SJSA1 (cell line): ENCODE measurements around the gene RAI14. TPM values are rescaled to one million over a fixed set of nuclear protein-coding genes. Genes with fewer than 3 reads are reported as not detected.

Source experiments
- DNase-seq, 2 experiments: peaks; one replicate each; pipeline ENCODE4 v3.0.0-alpha.2; 2015 to 2020; ENCODE audit warnings: low spot score in 2 of 2, low read depth in 1 of 2
- H3K27ac ChIP-seq: fragments of 250-450 bp; sonication (Bioruptor Pico); 2 replicates; pipeline ENCODE4 v1.5.1; 2020; ENCODE audit warnings: mild to moderate bottlenecking, moderate library complexity
- H3K27me3 ChIP-seq: fragments of 250-450 bp; sonication (Bioruptor Pico); replicated peaks from 2 replicates; pipeline ENCODE4 v1.5.1; 2020; ENCODE audit warnings: mild to moderate bottlenecking, moderate library complexity
- H3K36me3 ChIP-seq: fragments of 250-450 bp; sonication (Bioruptor Pico); 2 replicates; pipeline ENCODE4 v1.5.1; 2020; ENCODE audit warnings: mild to moderate bottlenecking
- H3K4me1 ChIP-seq: fragments of 250-450 bp; sonication (Bioruptor Pico); replicated peaks from 2 replicates; pipeline ENCODE4 v1.6.1; 2021; ENCODE audit warnings: mild to moderate bottlenecking
- H3K4me3 ChIP-seq: fragments of 250-450 bp; sonication (Bioruptor Pico); 2 replicates; pipeline ENCODE4 v1.5.1; 2020; ENCODE audit warnings: mild to moderate bottlenecking
- H3K9me3 ChIP-seq: fragments of 250-450 bp; sonication (Bioruptor Pico); replicated peaks from 2 replicates; pipeline ENCODE4 v1.5.1; 2020; ENCODE audit warnings: mild to moderate bottlenecking
- total RNA-seq: library from RNA; depleted of rRNA; stranded (reverse); fragments of >200 nt; shearing (Covaris generic); gene quantifications from 2 replicates; pipeline ENCODE4 v1.2.3, GENCODE V29; 2014; rRNA removed

Gene RAI14
- 21.5 and 30.6 TPM in 2 replicates for total RNA-seq

- H3K27me3 ChIP-seq = no peaks in the 10 kb centered on the region
- peak; percentile 63 to 65 for DNase-seq
- peak within 1 kb of the TSS; percentile 85 for H3K4me3 ChIP-seq
- no peaks in the 10 kb centered on the region for H3K9me3 ChIP-seq
- H3K4me1 ChIP-seq = 0 out of 2 replicates have a peak, but pooled peaks cover 7% of the 10 kb centered on the region
- H3K27ac ChIP-seq = peak within 1 kb of the TSS; percentile 63
- H3K36me3 ChIP-seq = no peaks in the 10 kb centered on the region; the same call in 1 of the 2 replicates
Observed at GRCh38 chr5:34656001-34656699, at the start of gene RAI14. RAI14 (plus strand) TSS chr5:34656328; CDS start chr5:34686920, 30,592 bp downstream.

GRCh38 chr5:34608368-34608767 is 47.8 kb upstream of the RAI14 start:
- Histone ChIP-seq H3K9me3 (no peaks in the 10 kb centered on the region), H3K4me3 (no peak overlapping the region), H3K27ac (peak overlapping the region; percentile 98), H3K4me1 (peaks cover 36% of the 10 kb centered on the region), H3K36me3 (no peaks in the 10 kb centered on the region), H3K27me3 (no peaks in the 10 kb centered on the region)
- no peak for DNase-seq

GRCh38 chr5:34608859-34609648 is 47.1 kb upstream of the RAI14 start:
- DNase-seq = peak; percentile 42 to 80
- Histone ChIP-seq H3K27ac (peak overlapping the region; percentile 98), H3K27me3 (no peaks in the 10 kb centered on the region), H3K9me3 (no peaks in the 10 kb centered on the region), H3K36me3 (no peaks in the 10 kb centered on the region), H3K4me3 (no peak overlapping the region), H3K4me1 (peaks cover 36% of the 10 kb centered on the region)

GRCh38 chr5:34609951-34610441 is 46.1 kb upstream of the RAI14 start:
- no peaks in the 10 kb centered on the region for H3K27me3 ChIP-seq
- DNase-seq = peak in 1 of 2 experiments; percentile 67
- no peak overlapping the region for H3K4me3 ChIP-seq

GRCh38 chr5:34610546-34610945 is 45.6 kb upstream of the RAI14 start:
- Histone ChIP-seq H3K4me3 (no peak overlapping the region), H3K27ac (peak overlapping the region; percentile 98), H3K4me1 (peaks cover 36% of the 10 kb centered on the region), H3K9me3 (no peaks in the 10 kb centered on the region), H3K36me3 (no peaks in the 10 kb centered on the region), H3K27me3 (no peaks in the 10 kb centered on the region)
- DNase-seq = no peak

More at GRCh38 chr5:34609951-34610441, 46.1 kb upstream of the RAI14 start:
- H3K36me3 ChIP-seq = no peaks in the 10 kb centered on the region
- peaks cover 36% of the 10 kb centered on the region for H3K4me1 ChIP-seq
- no peaks in the 10 kb centered on the region for H3K9me3 ChIP-seq
- H3K27ac ChIP-seq = peak overlapping the region; percentile 98

GRCh38 chr5:34611464-34612415 is 44.4 kb upstream of the RAI14 start:
- no peaks in the 10 kb centered on the region for H3K9me3 ChIP-seq
- no peak overlapping the region for H3K4me3 ChIP-seq
- DNase-seq = no peak
- H3K27me3 ChIP-seq = no peaks in the 10 kb centered on the region
- H3K4me1 ChIP-seq = peaks cover 36% of the 10 kb centered on the region
- H3K36me3 ChIP-seq = no peaks in the 10 kb centered on the region
- no peak overlapping the region for H3K27ac ChIP-seq

- Histone ChIP-seq H3K4me3 (no peak overlapping the region), H3K4me1 (peaks cover 2% of the 10 kb centered on the region; the same call in 1 of the 2 replicates), H3K9me3 (no peaks in the 10 kb centered on the region), H3K27ac (no peak overlapping the region), H3K36me3 (no peaks in the 10 kb centered on the region), H3K27me3 (no peaks in the 10 kb centered on the region)
- DNase-seq = no peak
Observed at GRCh38 chr5:34616651-34617050, 39.5 kb upstream of the RAI14 start.

GRCh38 chr5:34618371-34619065 is 37.6 kb upstream of the RAI14 start:
- Histone ChIP-seq H3K9me3 (no peaks in the 10 kb centered on the region), H3K27me3 (no peaks in the 10 kb centered on the region), H3K27ac (no peak overlapping the region), H3K4me3 (no peak overlapping the region), H3K36me3 (no peaks in the 10 kb centered on the region), H3K4me1 (peaks cover 6% of the 10 kb centered on the region; the same call in 1 of the 2 replicates)
- no peak for DNase-seq

- no peak overlapping the region for H3K27ac ChIP-seq
- DNase-seq = no peak
- no peak overlapping the region for H3K4me3 ChIP-seq
- no peaks in the 10 kb centered on the region for H3K27me3 ChIP-seq
- H3K4me1 ChIP-seq = peaks cover 6% of the 10 kb centered on the region; the same call in 1 of the 2 replicates
- H3K9me3 ChIP-seq = no peaks in the 10 kb centered on the region
- H3K36me3 ChIP-seq = no peaks in the 10 kb centered on the region
Observed at GRCh38 chr5:34620185-34620584, 35.9 kb upstream of the RAI14 start.

- H3K4me1 ChIP-seq = peaks cover 19% of the 10 kb centered on the region
- DNase-seq = no peak
- H3K27ac ChIP-seq = no peak overlapping the region
- no peaks in the 10 kb centered on the region for H3K9me3 ChIP-seq
- H3K4me3 ChIP-seq = no peak overlapping the region
- H3K36me3 ChIP-seq = no peaks in the 10 kb centered on the region
- no peaks in the 10 kb centered on the region for H3K27me3 ChIP-seq
Observed at GRCh38 chr5:34621277-34622097, 34.6 kb upstream of the RAI14 start.

GRCh38 chr5:34622098-34622400 is 34.1 kb upstream of the RAI14 start:
- Histone ChIP-seq H3K4me3 (no peak overlapping the region), H3K27ac (no peak overlapping the region), H3K4me1 (peaks cover 22% of the 10 kb centered on the region), H3K9me3 (no peaks in the 10 kb centered on the region), H3K36me3 (no peaks in the 10 kb centered on the region), H3K27me3 (no peaks in the 10 kb centered on the region)
- peak in 1 of 2 experiments; percentile 22 for DNase-seq

GRCh38 chr5:34624691-34625090 is 31.4 kb upstream of the RAI14 start:
- Histone ChIP-seq H3K9me3 (no peaks in the 10 kb centered on the region), H3K4me1 (peaks cover 38% of the 10 kb centered on the region), H3K36me3 (no peaks in the 10 kb centered on the region), H3K27ac (no peak overlapping the region), H3K4me3 (no peak overlapping the region), H3K27me3 (no peaks in the 10 kb centered on the region)
- DNase-seq = no peak
